GM23338 (cell line): ENCODE measurements around the gene SLC30A3. TPM values are rescaled to one million over a fixed set of nuclear protein-coding genes. Genes with fewer than 3 reads are reported as not detected.

Experiments
- ATAC-seq: fragments of 200-7000 bp; cut with Tn5 transposase; 3 replicates; pipeline ENCODE4 v1.9.1; 2020
- DNase-seq: peaks from one replicate; pipeline ENCODE4 v3.0.0-alpha.2; 2015; ENCODE audit warnings: low spot score
- H2AFZ ChIP-seq: fragments of 200-600 bp; sonication (generic); 2 replicates; pipeline ENCODE4 v1.8.0; 2016; ENCODE audit warnings: antibody characterized with exemption, mild to moderate bottlenecking, moderate library complexity
- H3F3A ChIP-seq: fragments of 200-600 bp; sonication (generic); replicated peaks from 2 replicates; pipeline ENCODE4 v1.8.0; 2017; ENCODE audit warnings: antibody characterized with exemption, mixed run types, low read depth
- H3K27ac ChIP-seq: fragments of 200-600 bp; sonication (generic); 2 replicates; pipeline ENCODE4 v1.6.1; 2016; ENCODE audit warnings: low read depth
- H3K27me3 ChIP-seq: fragments of 200-600 bp; sonication (generic); 2 replicates; pipeline ENCODE4 v1.8.0; 2016; ENCODE audit warnings: mild to moderate bottlenecking, mixed run types, moderate library complexity; ENCODE audit not compliant: insufficient read depth
- H3K36me3 ChIP-seq: fragments of 200-600 bp; sonication (generic); 2 replicates; pipeline ENCODE4 v1.8.0; 2016; ENCODE audit warnings: mild to moderate bottlenecking; ENCODE audit not compliant: insufficient read depth
- H3K4me1 ChIP-seq: fragments of 200-600 bp; sonication (generic); 2 replicates; pipeline ENCODE4 v1.8.0; 2016; ENCODE audit warnings: mild to moderate bottlenecking, moderate library complexity; ENCODE audit not compliant: insufficient read depth
- H3K4me2 ChIP-seq: fragments of 200-600 bp; sonication (generic); 2 replicates; pipeline ENCODE4 v1.7.1; 2017; ENCODE audit warnings: mixed run types
- H3K4me3 ChIP-seq: fragments of 200-600 bp; sonication (generic); 2 replicates; pipeline ENCODE4 v1.6.1; 2016; ENCODE audit warnings: mixed run types
- H3K79me2 ChIP-seq: fragments of 200-600 bp; sonication (generic); replicated peaks from 2 replicates; pipeline ENCODE4 v1.8.0; 2017; ENCODE audit warnings: mild to moderate bottlenecking; ENCODE audit not compliant: insufficient read depth
- H3K9me2 ChIP-seq: fragments of 200-600 bp; sonication (generic); 2 replicates; pipeline ENCODE4 v1.8.0; 2017; ENCODE audit not compliant: insufficient read depth
- H4K20me1 ChIP-seq: fragments of 200-600 bp; sonication (generic); replicated peaks from 2 replicates; pipeline ENCODE4 v1.8.0; 2017; ENCODE audit warnings: mild to moderate bottlenecking; ENCODE audit not compliant: insufficient read depth
- H3K27ac Mint-ChIP-seq: 2 replicates; pipeline ENCODE4 v1.8.0; 2020; ENCODE audit warnings: inconsistent platforms, mild to moderate bottlenecking, moderate library complexity, mixed read lengths
- H3K27me3 Mint-ChIP-seq: 3 replicates; pipeline ENCODE4 v1.8.0; 2022; ENCODE audit warnings: low read depth, mild to moderate bottlenecking, moderate library complexity, mixed read lengths, inconsistent platforms; ENCODE audit not compliant: insufficient read depth, poor library complexity
- H3K36me3 Mint-ChIP-seq: 3 replicates; pipeline ENCODE4 v1.8.0; 2021; ENCODE audit warnings: low read depth, mild to moderate bottlenecking, inconsistent platforms, moderate library complexity, mixed read lengths
- H3K4me1 Mint-ChIP-seq: 3 replicates; pipeline ENCODE4 v1.8.0; 2020; ENCODE audit warnings: mild to moderate bottlenecking, inconsistent platforms, mixed read lengths
- H3K4me3 Mint-ChIP-seq: 3 replicates; pipeline ENCODE4 v1.8.0; 2021; ENCODE audit warnings: moderate library complexity, mild to moderate bottlenecking, inconsistent platforms, mixed read lengths
- H3K9me3 Mint-ChIP-seq: 3 replicates; pipeline ENCODE4 v1.8.0; 2020; ENCODE audit warnings: moderate library complexity, mild to moderate bottlenecking, inconsistent platforms, mixed read lengths
- CREB1 ChIP-seq: fragments of 250-450 bp; sonication (Bioruptor Pico); IDR thresholded peaks from 2 replicates; pipeline ENCODE4 v1.5.0; 2020; ENCODE audit warnings: low read depth, mild to moderate bottlenecking, moderate library complexity
- EZH2 ChIP-seq: fragments of 200-600 bp; sonication (generic); IDR thresholded peaks from one replicate; pipeline ENCODE4 v1.8.0; 2017; ENCODE audit warnings: antibody characterized with exemption, mild to moderate bottlenecking, low read depth; ENCODE audit not compliant: unreplicated experiment
- JUNB ChIP-seq: IDR thresholded peaks from one replicate; pipeline ENCODE4 v1.6.1; 2016; ENCODE audit warnings: antibody characterized with exemption; ENCODE audit not compliant: unreplicated experiment
- NANOG ChIP-seq: IDR thresholded peaks from 2 replicates; pipeline ENCODE4 v1.6.1; 2016; ENCODE audit warnings: antibody characterized with exemption, borderline replicate concordance
- POLR2AphosphoS5 ChIP-seq: IDR thresholded peaks from 2 replicates; pipeline ENCODE4 v1.6.1; 2016; ENCODE audit warnings: antibody characterized with exemption, low read depth
- STAT1 ChIP-seq: IDR thresholded peaks from one replicate; pipeline ENCODE4 v1.6.1; 2016; ENCODE audit warnings: antibody characterized with exemption; ENCODE audit not compliant: unreplicated experiment
- ZNF331 ChIP-seq: fragments of 250-450 bp; sonication (Bioruptor Pico); IDR thresholded peaks from 2 replicates; pipeline ENCODE4 v1.5.0; 2020; ENCODE audit warnings: low read depth, mild to moderate bottlenecking, moderate library complexity
- polyA plus RNA-seq: library from polyadenylated mRNA; unstranded; fragments of >200 nt; fragmentation: Nextera tagmentation; extraction: Ambion mirVana; gene quantifications from 2 replicates; pipeline ENCODE4 v1.2.1, GENCODE V29; 2016
- total RNA-seq: library from RNA; depleted of rRNA; stranded (reverse); fragments of >200 nt; shearing (Covaris generic); gene quantifications from 2 replicates; pipeline ENCODE4 v1.2.3, GENCODE V29; 2014
- TF ChIP-seq, protein P1 (sequence below): IDR thresholded peaks from one replicate; pipeline ENCODE4 v1.6.1; 2018; ENCODE audit warnings: antibody characterized with exemption; ENCODE audit not compliant: unreplicated experiment
- TF ChIP-seq, protein P2 (sequence below): IDR thresholded peaks from 2 replicates; pipeline ENCODE4 v1.6.1; 2016; ENCODE audit warnings: antibody characterized with exemption
- TF ChIP-seq, protein P3 (sequence below), 2 experiments: fragments of 200-600 bp in 1 of 2; sonication (generic) in 1 of 2; conservative IDR thresholded peaks; 2 replicates each; pipeline versions ENCODE4 v1.5.1 to v1.6.1; 2016 to 2017; ENCODE audit warnings: antibody characterized with exemption in 2 of 2, low read depth in 2 of 2, mild to moderate bottlenecking in 2 of 2, moderate library complexity in 1 of 2

SLC30A3 gene
- total and polyA plus RNA-seq, 2 experiments from 2014 or later: 4.1 to 8.3 TPM

DNA sequence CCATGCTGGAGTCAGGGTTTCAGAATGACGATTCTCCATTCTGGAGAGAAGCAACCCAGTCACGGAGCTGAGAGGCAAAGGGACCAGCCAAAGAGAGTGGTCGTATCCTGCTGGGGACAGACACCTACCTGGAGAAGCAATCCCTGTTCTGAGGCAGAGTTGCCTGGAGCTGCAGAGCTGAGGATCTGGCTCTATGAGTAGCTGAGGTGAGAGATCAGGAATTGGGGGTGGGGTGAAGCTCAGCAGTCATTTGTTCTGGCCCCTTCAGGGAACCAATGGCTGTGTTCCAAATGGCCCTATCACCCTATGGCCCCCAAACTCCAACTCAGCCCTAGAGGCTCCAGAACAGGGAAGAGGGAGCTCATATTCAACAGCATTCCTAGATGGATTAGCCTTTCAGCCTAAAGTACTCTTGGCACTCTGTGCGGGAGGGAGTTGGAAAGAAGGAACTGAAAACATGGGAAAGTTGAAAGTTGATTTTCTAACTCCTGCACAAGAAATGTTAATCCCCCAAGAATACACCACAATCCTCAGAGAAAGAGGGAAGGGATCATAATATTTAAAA is 54.3 kb downstream of the SLC30A3 start:
- TF ChIP-seq CREB1 (CRISPR knock-in tag): no peak
- no peak for TF ChIP-seq JUNB
- Histone ChIP-seq H3K4me2 (0 out of 2 replicates have a peak overlapping the region, but pooled peaks have one; percentile 49), H4K20me1 (peaks cover 16% of the 10 kb centered on the region), H3K27me3 (no peaks in the 10 kb centered on the region), H3K36me3 (peaks cover 42% of the 10 kb centered on the region), H3K9me2 (no peaks in the 10 kb centered on the region), H2AFZ (no peak overlapping the region), H3F3A (peaks cover 4% of the 10 kb centered on the region; the same call in 1 of the 2 replicates), H3K4me1 (peaks cover 6% of the 10 kb centered on the region; the same call in 1 of the 2 replicates), H3K4me3 (no peak overlapping the region), H3K79me2 (peaks cover 34% of the 10 kb centered on the region), H3K27ac (no peak overlapping the region)
- H3K9me3 Mint-ChIP-seq: no peaks in the 10 kb centered on the region; the same call in 2 of the 3 replicates
- H3K4me1 Mint-ChIP-seq: peaks cover 21% of the 10 kb centered on the region
- peaks cover 67% of the 10 kb centered on the region for H3K36me3 Mint-ChIP-seq
- H3K27me3 Mint-ChIP-seq: peaks cover 9% of the 10 kb centered on the region
- ATAC-seq: no peak
- no peak overlapping the region; the same call in 2 of the 3 replicates for H3K4me3 Mint-ChIP-seq
- H3K27ac Mint-ChIP-seq: no peak overlapping the region
- DNase-seq: no peak

DNA sequence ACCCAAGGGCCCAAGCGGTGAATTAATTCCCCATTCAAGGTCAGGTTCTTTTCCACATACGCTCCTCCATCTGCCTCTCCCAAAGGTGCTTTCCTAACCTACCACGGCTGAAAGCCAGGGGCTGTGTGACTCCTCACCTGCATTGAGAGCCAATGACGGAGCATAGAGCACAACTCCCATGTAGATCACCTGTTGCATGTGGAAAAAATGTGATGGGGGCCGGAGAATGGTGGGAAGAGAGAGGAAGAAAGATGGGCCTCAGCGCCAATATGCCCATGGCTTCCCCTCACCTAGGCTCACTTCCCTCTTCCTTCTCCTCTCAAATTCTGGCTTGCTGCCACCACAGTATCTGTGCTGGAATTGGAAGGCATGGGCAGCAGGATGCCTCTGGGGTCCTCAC is 56.5 kb downstream of the SLC30A3 start:
- H3K9me3 Mint-ChIP-seq: no peaks in the 10 kb centered on the region
- Histone ChIP-seq H3K27me3 (no peaks in the 10 kb centered on the region), H3K4me1 (no peaks in the 10 kb centered on the region; the same call in 1 of the 2 replicates), H3K4me2 (no peak overlapping the region), H4K20me1 (peaks cover 16% of the 10 kb centered on the region), H3K36me3 (peaks cover 50% of the 10 kb centered on the region), H3K27ac (no peak overlapping the region), H3K79me2 (peaks cover 34% of the 10 kb centered on the region), H2AFZ (no peak overlapping the region), H3K4me3 (no peak overlapping the region), H3K9me2 (no peaks in the 10 kb centered on the region), H3F3A (peaks cover 2% of the 10 kb centered on the region; the same call in 1 of the 2 replicates)
- no peak for ATAC-seq
- peaks cover 5% of the 10 kb centered on the region for H3K27me3 Mint-ChIP-seq
- peaks cover 86% of the 10 kb centered on the region for H3K36me3 Mint-ChIP-seq
- H3K4me1 Mint-ChIP-seq: peaks cover 18% of the 10 kb centered on the region
- no peak for DNase-seq
- no peak overlapping the region for H3K4me3 Mint-ChIP-seq
- H3K27ac Mint-ChIP-seq: no peak overlapping the region
- TF ChIP-seq ZNF331 (CRISPR knock-in tag): no peak
- TF ChIP-seq, protein P1, sequence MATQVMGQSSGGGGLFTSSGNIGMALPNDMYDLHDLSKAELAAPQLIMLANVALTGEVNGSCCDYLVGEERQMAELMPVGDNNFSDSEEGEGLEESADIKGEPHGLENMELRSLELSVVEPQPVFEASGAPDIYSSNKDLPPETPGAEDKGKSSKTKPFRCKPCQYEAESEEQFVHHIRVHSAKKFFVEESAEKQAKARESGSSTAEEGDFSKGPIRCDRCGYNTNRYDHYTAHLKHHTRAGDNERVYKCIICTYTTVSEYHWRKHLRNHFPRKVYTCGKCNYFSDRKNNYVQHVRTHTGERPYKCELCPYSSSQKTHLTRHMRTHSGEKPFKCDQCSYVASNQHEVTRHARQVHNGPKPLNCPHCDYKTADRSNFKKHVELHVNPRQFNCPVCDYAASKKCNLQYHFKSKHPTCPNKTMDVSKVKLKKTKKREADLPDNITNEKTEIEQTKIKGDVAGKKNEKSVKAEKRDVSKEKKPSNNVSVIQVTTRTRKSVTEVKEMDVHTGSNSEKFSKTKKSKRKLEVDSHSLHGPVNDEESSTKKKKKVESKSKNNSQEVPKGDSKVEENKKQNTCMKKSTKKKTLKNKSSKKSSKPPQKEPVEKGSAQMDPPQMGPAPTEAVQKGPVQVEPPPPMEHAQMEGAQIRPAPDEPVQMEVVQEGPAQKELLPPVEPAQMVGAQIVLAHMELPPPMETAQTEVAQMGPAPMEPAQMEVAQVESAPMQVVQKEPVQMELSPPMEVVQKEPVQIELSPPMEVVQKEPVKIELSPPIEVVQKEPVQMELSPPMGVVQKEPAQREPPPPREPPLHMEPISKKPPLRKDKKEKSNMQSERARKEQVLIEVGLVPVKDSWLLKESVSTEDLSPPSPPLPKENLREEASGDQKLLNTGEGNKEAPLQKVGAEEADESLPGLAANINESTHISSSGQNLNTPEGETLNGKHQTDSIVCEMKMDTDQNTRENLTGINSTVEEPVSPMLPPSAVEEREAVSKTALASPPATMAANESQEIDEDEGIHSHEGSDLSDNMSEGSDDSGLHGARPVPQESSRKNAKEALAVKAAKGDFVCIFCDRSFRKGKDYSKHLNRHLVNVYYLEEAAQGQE: no peak
- TF ChIP-seq EZH2: no peak
- TF ChIP-seq STAT1: no peak
- TF ChIP-seq POLR2AphosphoS5: no peak
- TF ChIP-seq, protein P2, sequence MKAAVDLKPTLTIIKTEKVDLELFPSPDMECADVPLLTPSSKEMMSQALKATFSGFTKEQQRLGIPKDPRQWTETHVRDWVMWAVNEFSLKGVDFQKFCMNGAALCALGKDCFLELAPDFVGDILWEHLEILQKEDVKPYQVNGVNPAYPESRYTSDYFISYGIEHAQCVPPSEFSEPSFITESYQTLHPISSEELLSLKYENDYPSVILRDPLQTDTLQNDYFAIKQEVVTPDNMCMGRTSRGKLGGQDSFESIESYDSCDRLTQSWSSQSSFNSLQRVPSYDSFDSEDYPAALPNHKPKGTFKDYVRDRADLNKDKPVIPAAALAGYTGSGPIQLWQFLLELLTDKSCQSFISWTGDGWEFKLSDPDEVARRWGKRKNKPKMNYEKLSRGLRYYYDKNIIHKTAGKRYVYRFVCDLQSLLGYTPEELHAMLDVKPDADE: no peak
- TF ChIP-seq, protein P3, sequence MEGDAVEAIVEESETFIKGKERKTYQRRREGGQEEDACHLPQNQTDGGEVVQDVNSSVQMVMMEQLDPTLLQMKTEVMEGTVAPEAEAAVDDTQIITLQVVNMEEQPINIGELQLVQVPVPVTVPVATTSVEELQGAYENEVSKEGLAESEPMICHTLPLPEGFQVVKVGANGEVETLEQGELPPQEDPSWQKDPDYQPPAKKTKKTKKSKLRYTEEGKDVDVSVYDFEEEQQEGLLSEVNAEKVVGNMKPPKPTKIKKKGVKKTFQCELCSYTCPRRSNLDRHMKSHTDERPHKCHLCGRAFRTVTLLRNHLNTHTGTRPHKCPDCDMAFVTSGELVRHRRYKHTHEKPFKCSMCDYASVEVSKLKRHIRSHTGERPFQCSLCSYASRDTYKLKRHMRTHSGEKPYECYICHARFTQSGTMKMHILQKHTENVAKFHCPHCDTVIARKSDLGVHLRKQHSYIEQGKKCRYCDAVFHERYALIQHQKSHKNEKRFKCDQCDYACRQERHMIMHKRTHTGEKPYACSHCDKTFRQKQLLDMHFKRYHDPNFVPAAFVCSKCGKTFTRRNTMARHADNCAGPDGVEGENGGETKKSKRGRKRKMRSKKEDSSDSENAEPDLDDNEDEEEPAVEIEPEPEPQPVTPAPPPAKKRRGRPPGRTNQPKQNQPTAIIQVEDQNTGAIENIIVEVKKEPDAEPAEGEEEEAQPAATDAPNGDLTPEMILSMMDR (conservative IDR thresholded peaks at IDR 0.05; ENCODE audit: low read depth in 2 of 2): no peak
- TF ChIP-seq NANOG: no peak
